PC-9 (cell line): ENCODE measurements around the gene CXXC5.
"Not testable (repeated sequence)": the region's sequence is repeated elsewhere in the genome, so short reads cannot be mapped to it uniquely, and the experiment has no call there.

ENCODE experiments used
- CTCF ChIP-seq: fragments of 200-600 bp; sonication (generic); conservative IDR thresholded peaks from 2 replicates; pipeline ENCODE4 v1.6.1; 2017; ENCODE audit warnings: mixed run types, antibody characterized with exemption, mild to moderate bottlenecking, moderate library complexity
- EZH2 ChIP-seq: fragments of 200-600 bp; sonication (generic); IDR thresholded peaks from 2 replicates; pipeline ENCODE4 v1.8.0; 2017; ENCODE audit warnings: antibody characterized with exemption, low read depth

DNA sequence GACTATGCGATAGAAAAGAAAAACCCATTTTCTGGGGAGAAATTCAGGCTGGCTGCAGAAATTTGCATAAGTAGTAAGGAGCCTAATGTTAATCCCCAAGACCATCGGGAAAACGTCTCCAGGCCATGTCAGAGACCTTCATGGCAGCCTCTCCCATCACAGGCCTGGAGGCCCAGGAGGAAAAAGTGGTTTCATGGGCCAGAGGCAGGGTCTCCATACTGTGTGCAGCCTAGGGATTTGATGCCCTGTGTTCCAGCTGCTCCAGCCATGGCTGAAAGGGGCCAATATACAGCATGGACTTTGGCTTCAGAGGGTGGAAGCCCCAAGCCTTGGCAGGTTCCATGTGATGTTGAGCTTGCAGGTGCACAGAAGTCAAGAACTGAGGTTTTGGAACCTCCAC, 71.8 kb downstream of the CXXC5 start:
- TF ChIP-seq CTCF, EZH2: not testable (repeated sequence)
